GM08714 (cell line): ENCODE results near the gene RBP7.
A peak's percentile ranks its signal among the peaks of the same experiment; 100 is the strongest.
"Not testable (repeated sequence)": the region's sequence is repeated elsewhere in the genome, so short reads cannot be mapped to it uniquely, and the experiment has no call there.

Source experiments
- H3K4me3 ChIP-seq: fragments of 200-500 bp; sonication (Bioruptor generic); 2 replicates; pipeline ENCODE4 v1.5.1; 2014; ENCODE audit warnings: mild to moderate bottlenecking, low read length, inconsistent platforms
- ZNF274 ChIP-seq: IDR thresholded peaks from 2 replicates; pipeline ENCODE4 v1.6.1; 2012; ENCODE audit warnings: mild to moderate bottlenecking, low read depth, low read length

Gene RBP7

DNA sequence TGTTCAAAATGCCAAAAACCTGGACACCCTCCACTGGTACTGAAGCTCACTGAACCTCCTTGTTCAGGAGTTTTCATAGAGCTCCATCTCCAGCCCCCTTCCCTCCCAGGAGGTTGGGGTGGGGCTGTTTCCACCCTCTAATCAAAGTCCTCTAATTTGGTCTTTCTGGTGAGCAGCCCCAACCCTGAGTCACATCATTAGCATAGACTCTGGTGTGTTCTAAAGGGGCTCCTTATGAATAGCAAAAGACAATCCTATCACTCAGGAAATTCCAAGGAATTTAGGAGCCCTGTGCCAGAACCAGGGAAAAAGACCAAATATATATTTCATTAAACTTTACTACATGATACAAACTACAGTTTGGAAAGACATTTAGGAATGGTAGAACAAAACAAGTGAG lies 22.5 kb downstream of the RBP7 start:
- no peak overlapping the region for H3K4me3 ChIP-seq
- TF ChIP-seq ZNF274 = no peak

DNA sequence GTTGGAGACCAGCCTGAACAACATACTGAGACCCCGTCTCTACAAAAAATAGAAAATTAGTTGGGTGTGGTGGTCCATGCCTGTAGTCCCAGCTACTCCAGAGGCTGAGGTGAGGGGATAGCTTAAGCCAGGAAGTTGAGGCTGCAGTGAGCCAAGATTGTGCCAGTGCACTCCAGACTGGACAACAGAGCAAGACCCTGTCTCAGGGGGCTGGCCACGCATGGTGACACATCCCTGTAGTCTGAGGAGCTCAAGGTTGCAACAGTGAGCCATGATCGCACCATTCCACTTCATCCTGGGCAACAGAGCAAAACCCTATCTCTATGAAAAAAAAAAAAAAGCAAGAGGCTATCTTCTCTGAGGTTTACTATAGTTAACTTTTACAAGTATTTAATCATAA lies 23.1 kb downstream of the RBP7 start:
- TF ChIP-seq ZNF274 = no peak
- no peak overlapping the region for H3K4me3 ChIP-seq

DNA sequence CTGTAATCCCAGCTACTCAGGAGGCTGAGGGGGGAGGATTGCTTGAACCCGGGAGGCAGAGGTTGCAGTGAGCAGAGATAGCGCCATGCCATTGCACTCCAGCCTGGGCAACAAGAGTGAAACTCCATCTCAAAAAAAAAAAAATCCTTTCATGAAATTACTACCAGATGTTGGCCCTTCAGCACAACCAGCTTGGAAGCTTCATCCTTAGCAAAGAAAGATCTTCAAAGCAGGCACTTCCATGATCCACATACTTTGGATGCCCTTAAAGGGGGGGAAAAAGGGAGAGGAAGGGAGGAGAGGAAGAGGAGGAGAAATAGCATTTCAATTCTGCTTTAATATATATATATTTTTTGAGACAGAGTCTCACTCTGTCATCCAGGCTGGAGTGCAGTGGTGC lies 23.6 kb downstream of the RBP7 start:
- H3K4me3 ChIP-seq = not testable (repeated sequence)

DNA sequence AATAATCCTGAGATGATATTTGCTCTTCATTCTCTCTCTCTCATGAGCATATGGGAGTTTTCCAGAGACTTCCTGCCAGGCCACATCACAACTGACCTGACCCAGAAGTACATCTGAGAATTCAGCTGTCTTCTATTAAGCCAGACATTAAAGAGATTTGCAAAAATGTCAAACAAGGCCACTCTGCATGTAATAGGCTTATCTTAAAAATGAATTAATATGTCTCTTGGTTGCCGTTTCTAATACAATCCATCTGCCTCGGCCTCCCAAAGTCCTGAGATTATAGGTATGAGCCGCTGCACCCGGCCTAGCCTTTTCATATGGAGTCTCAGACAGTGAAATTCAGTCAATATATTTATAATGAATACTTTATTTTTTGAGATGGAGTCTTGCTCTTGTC lies 25.0 kb downstream of the RBP7 start:
- H3K4me3 ChIP-seq = not testable (repeated sequence)

DNA sequence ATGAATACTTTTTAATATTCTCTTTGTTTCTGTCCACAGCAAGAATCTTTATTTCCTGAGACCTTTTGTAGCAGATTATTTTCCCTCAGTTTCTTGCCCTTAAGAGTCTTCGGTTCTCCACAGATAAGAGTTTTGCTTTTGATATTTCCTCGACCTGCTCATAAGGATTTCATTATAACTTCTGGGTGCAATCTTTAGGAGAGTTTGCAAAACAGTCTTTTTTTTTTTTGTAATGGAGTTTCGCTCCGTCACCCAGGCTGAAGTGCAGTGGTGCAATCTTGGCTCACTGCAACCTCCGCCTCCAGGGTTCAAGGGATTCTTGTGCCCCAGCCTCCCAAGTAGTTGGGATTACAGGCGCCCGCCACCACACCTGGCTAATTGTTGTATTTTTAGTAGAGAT lies 25.6 kb downstream of the RBP7 start:
- no peak for TF ChIP-seq ZNF274
- H3K4me3 ChIP-seq = no peak overlapping the region

DNA sequence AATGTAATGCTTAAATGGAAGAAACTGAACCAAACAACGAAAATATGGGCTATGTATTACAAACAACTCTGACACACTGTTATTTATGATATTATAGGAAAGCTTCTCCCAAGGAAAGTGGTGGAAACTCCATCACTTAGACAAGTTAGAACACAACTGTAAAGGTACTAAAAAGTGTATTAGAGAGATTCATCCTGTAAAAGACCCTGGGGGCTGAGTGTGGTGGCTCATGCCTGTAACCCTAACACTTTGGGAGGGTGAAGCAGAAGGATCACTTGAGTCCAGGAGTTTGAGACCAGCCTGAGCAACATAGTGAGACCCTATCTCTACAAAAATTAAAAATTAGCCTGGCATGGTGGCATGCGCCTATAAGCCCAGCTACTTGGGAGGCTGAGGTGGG lies 28.3 kb downstream of the RBP7 start:
- no peak for TF ChIP-seq ZNF274
- H3K4me3 ChIP-seq = no peak overlapping the region

DNA sequence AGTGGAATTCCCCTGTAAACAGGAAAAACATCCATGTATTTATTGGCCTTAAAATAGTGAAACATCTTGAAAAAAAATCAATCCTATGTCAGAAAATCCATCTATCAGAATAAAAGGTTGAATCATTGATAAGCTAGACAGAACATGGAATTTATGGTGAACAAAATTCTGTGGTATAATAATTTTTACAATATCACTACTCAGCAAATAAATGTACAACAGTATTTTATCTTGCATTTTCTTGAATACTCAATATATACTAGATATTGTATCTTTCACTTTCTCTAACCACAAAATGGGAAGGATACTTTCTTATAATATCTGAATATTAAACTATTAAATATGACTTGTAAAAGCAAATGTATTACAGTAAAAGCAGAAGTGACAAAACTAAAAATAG lies 30.0 kb downstream of the RBP7 start:
- TF ChIP-seq ZNF274 = no peak
- no peak overlapping the region for H3K4me3 ChIP-seq

DNA sequence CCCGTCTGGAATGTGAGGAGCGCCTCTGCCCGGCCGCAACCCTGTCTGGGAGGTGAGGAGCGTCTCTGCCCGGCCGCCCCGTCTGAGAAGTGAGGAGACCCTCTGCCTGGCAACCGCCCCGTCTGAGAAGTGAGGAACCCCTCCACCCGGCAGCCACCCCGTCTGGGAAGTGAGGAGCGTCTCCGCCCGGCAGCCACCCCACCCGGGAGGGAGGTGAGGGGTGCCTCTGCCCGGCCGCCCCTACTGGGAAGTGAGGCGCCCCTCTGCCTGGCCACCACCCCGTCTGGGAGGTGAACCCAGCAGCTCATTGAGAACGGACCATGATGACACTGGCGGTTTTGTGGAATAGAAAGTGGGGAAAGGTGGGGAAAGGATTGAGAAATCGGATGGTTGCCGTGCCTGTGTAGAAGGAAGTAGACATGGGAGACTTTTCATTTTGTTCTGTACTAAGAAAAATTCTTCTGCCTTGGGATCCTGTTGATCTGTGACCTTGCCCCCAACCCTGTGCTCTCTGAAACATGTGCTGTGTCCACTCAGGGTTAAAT lies 32.0 kb downstream of the RBP7 start:
- not testable (repeated sequence) for H3K4me3 ChIP-seq

DNA sequence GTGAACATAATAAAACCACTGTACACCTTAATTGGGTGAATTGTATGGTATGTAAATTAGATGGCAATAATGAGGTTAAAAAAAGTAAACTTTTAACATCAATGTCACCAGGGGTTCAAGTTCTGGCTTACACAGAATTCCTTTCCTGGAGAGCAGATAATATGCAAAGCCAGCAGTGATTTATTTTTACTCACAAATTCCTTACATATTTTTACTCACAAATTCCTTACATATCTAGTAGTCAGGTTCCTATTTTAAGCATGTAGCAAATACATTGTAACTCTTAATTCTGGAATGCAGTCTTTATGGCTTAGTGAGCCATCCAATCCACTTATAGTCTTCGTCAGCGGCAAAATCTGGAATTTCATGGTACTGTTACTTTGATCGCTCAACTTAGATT lies 34.4 kb downstream of the RBP7 start:
- no peak for TF ChIP-seq ZNF274
- H3K4me3 ChIP-seq = no peak overlapping the region

DNA sequence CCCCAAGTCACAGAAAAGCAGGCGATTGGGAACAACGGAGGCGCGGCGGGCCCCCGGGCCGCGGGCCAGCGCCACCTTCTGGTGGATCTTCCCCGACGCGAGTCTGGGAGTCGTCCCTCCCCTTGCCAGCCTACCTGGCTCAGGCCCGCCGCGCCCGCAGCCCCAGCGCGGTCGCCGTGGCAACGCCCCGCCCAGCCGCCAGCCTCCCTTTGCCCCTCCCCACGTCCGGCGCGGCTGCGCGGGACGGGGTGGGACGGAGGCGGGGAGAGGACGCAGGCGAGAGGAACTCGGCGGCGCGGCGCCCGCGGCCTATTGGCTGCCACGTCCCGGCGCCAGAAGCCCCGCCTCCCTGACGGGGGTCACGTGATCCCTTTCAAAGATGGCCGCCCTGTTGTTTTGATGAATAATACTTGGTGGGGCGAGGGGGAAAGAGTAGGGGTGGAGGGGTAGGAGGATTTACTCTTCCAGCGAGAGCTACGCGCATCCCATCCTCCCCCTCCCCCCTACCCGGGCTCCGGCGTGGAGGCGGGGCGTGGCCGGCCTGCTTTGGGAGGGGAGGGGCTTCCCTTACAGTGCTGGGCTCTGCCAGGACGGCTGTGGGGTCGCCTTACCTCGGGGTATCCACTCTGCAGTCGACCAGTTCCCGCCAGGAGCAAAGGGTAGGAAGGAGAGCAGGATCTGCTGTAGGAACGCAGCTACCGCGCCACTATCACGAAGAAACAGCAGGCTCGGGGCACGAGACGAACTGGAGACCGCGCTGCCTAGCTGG lies 35.7 kb downstream of the RBP7 start, which contains the start of gene UBE4B:
TSS of gene UBE4B (plus strand) at position 369 of the 769 bp plus-strand sequence. CDS start 713 bp downstream, outside the sequence.
- peak within 1 kb of the TSS; percentile 77 for H3K4me3 ChIP-seq
- TF ChIP-seq ZNF274 = no peak

DNA sequence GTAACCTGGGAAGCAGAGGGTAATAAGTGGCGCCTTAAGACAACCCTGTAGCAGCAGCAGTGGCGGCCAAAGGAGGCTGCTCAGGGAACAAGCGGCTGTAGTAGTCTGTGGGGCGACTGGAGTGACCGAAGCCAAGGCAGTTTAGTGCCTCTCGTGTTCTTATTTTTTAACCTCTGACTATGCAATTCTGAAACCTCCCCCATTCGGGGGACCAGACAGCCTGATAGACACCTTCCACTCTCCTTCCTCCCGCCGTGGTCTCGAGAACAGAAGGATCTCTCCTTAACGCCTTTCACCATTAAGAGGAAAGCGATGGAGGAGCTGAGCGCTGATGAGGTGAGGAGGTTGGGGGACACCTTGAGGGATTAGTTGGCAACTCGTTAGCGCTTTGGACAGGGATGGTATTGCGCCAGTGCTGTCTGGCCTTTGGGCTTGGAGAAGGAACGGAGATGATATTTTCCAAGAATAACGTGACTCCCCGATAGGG lies 36.4 kb downstream of the RBP7 start:
- H3K4me3 ChIP-seq = peak overlapping the region; percentile 77
- no peak for TF ChIP-seq ZNF274

DNA sequence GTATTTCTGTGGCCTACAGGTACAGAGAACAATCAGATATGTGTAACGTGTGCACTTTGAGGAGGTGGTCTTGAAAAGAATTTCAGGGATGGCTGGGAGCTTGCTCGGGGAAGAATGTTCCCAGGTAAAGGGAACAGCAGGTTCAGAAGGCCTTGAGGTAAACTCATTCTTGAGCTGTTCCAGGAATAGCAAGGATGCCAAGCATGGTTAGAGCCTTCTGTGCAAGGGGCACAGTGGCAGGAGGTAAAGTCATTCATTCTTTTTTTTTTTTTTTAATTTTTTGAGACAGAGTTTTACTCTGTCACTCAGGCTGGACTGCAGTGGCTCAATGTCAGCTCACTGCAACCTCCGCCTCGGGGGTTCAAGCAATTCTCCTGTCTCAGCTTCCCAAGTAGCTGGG lies 45.7 kb downstream of the RBP7 start:
- no peak for TF ChIP-seq ZNF274
- no peak overlapping the region for H3K4me3 ChIP-seq

DNA sequence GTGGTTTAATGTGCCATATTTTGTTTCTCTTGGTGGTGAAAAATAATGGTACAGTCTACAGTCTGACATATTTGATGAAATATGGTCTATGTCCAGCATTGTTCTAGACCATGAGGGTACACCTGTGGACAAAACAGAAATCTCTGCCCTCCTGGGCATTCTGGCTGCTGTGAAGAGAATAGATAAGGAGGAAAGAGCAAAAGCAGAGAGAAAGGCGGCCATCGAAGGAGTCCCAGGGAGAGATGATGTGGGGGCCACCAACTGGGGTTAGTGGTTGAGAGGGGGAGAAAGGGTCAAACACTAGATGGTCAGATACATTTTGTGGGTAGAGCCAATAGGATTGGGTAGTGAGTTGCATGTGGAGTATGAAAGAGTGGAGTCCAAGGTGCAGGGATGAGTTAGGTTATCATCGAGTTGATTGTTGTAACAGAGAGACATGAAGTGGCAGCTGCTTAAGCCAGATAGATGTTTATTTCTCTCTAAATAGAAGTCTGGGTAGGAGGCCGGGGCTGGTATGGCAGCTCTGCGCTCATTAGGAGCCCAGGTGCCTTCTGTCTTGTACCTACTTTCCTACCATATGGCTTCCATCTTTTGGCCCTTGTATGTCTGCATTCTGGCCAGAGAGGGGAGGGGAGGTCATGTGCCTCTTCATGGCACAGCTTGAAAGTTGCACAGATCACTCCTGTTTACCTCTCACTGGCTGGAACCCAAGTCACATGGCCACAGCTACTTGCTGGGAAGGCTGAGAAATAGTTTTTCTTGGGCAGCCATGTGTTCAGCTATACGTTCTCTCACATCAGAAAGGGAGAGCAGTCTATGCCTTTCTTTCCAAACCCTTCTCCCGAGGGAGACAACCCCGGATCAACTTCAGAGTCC lies 48.7 kb downstream of the RBP7 start:
- H3K4me3 ChIP-seq = no peak overlapping the region
- TF ChIP-seq ZNF274 = no peak

DNA sequence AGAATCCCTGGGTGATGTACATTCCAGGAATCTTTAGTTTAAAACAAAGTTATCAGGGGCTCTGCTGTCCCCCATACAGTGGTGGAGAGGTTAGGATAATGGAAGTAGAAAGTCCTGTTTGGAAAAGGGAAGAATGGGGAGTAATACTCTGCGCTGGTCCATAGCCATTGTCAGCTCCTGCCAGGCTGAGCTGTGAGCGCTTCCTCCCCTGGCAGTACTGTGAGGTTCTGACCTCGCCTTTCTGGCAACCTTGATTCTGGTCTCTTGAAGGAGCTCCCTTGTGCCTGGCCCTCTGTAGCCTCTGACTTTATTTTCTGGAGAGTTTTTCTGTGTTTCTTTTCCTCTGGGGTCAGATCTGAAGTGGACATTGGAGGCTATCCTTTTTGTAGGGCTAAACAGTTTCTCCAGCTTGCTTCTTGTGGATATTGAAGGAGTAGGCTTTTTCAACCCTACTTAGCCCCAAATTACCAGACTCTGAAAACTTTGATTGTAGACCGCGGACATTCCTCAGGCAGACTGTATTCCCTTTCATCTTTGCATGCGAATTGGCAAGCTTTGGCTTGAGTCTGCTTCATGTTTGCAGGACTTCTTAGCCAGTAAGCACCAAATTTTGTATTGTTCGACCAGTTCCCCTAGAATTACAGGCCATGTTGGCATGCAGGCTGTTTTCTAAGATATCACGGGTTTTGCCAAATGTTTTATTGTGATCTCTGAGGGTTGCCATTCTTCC lies 49.5 kb downstream of the RBP7 start:
- H3K4me3 ChIP-seq = no peak overlapping the region
- TF ChIP-seq ZNF274 = no peak
